DND-41 (cell line): ENCODE results near the gene ASTN1.

Experiments
- CTCF ChIP-seq: IDR thresholded peaks from 2 replicates; pipeline ENCODE4 v1.5.1; 2012; ENCODE audit warnings: borderline replicate concordance, low read length, moderate library complexity, mild to moderate bottlenecking; ENCODE audit not compliant: poor library complexity, severe bottlenecking; ENCODE audit errors: extremely low read depth
- EZH2 ChIP-seq: IDR thresholded peaks from 3 replicates; pipeline ENCODE4 v1.6.1; 2012; ENCODE audit warnings: borderline replicate concordance, low read depth, mild to moderate bottlenecking, moderate library complexity, low read length, inconsistent platforms; ENCODE audit not compliant: severe bottlenecking

GRCh38 chr1:177092001-177092400 is 72.5 kb downstream of the ASTN1 start:
- TF ChIP-seq CTCF (no peak), EZH2 (no peak)
